A549 (cell line): ENCODE measurements around the gene CYP4F3. TPM values are rescaled to one million over a fixed set of nuclear protein-coding genes. Genes with fewer than 3 reads are reported as not detected.

Experiments used
- ATAC-seq, 2 experiments: fragments of 200-7000 bp in 1 of 2; fragments of >200 bp in 1 of 2; cut with Nextera tagmentation in 1 of 2; cut with Tn5 transposase in 1 of 2; 3 replicates each; pipeline versions ENCODE4 v1.8.0 to v1.9.1; 2018 to 2020; ENCODE audit warnings: mild to moderate bottlenecking in 1 of 2, moderate library complexity in 1 of 2
- CTCF ChIA-PET: fragments of 300-600 bp; sonication (Branson Sonifier 250); formaldehyde crosslinking; extraction: SDS; loops from one replicate; lab custom pipeline; 2021; ENCODE audit warnings: antibody characterized with exemption, inconsistent platforms; lab: Yijun Ruan, JAX
- POLR2A ChIA-PET: fragments of 350-600 bp; formaldehyde crosslinking; extraction: SDS; loops from one replicate; lab custom pipeline; 2021; ENCODE audit warnings: antibody characterized with exemption, inconsistent platforms; lab: Yijun Ruan, JAX
- DNase-seq, 2 experiments: peaks; one replicate each; pipeline versions ENCODE4 v3.0.0 to v3.0.0-alpha.2; 2011 to 2016; ENCODE audit warnings: low read depth in 1 of 2, low spot score in 1 of 2
- FAIRE-seq: peaks from 2 replicates; lab custom pipeline; 2011; peaks lifted over from hg19 to GRCh38; lab: Jason Lieb, UNC
- H3K27ac ChIP-seq, 2 experiments: fragments of >200 bp; sonication (Bioruptor Twin); formaldehyde crosslinking; 3 replicates each; pipeline ENCODE4 v1.5.1; 2016 to 2017
- H3K4me1 ChIP-seq: fragments of >200 bp; sonication (Bioruptor Twin); formaldehyde crosslinking; 3 replicates; pipeline ENCODE4 v1.6.1; 2016
- H3K4me2 ChIP-seq: fragments of >200 bp; sonication (Bioruptor Twin); formaldehyde crosslinking; 3 replicates; pipeline ENCODE4 v1.6.1; 2016
- H3K4me3 ChIP-seq: fragments of >200 bp; sonication (Bioruptor Twin); formaldehyde crosslinking; 3 replicates; pipeline ENCODE4 v1.5.1; 2016
- H3K9me3 ChIP-seq: fragments of >200 bp; sonication (Bioruptor Twin); formaldehyde crosslinking; 3 replicates; pipeline ENCODE4 v1.6.1; 2016
- BHLHE40 ChIP-seq: IDR thresholded peaks from 2 replicates; pipeline ENCODE4 v1.6.1; 2012; ENCODE audit warnings: low read depth, low read length, inconsistent platforms
- EHMT2 ChIP-seq: fragments of 200-600 bp; sonication (generic); IDR thresholded peaks from 2 replicates; pipeline ENCODE4 v1.6.1; 2016; ENCODE audit warnings: antibody characterized with exemption, low read depth, mild to moderate bottlenecking, moderate library complexity
- HDAC2 ChIP-seq: fragments of 200-600 bp; sonication (generic); IDR thresholded peaks from 2 replicates; pipeline ENCODE4 v1.6.1; 2016
- HEYL ChIP-seq: fragments of 250-450 bp; sonication (Bioruptor Pico); IDR thresholded peaks from 2 replicates; pipeline ENCODE4 v1.8.0; 2021; ENCODE audit warnings: mild to moderate bottlenecking, moderate library complexity
- HOXB5 ChIP-seq: fragments of 250-450 bp; sonication (Bioruptor Pico); IDR thresholded peaks from 2 replicates; pipeline ENCODE4 v1.5.0; 2020; ENCODE audit warnings: mild to moderate bottlenecking, moderate library complexity
- JUNB ChIP-seq: fragments of >200 bp; sonication (Bioruptor Twin); formaldehyde crosslinking; IDR thresholded peaks from 2 replicates; pipeline ENCODE4 v1.6.1; 2016
- NR3C1 ChIP-seq: fragments of >200 bp; sonication (Bioruptor Twin); formaldehyde crosslinking; IDR thresholded peaks from 3 replicates; pipeline ENCODE4 v1.6.1; 2017
- POLR2AphosphoS2 ChIP-seq: conservative IDR thresholded peaks from 2 replicates; pipeline ENCODE4 v1.6.1; 2012; ENCODE audit warnings: low read length, improper control_type of control experiment, inconsistent platforms
- SMC3 ChIP-seq: fragments of >200 bp; sonication (Bioruptor Twin); formaldehyde crosslinking; IDR thresholded peaks from 3 replicates; pipeline ENCODE4 v1.6.1; 2018; ENCODE audit warnings: inconsistent platforms
- TP53 ChIP-seq: fragments of 250-450 bp; sonication (Bioruptor Pico); IDR thresholded peaks from 2 replicates; pipeline ENCODE4 v1.5.0; 2021; ENCODE audit warnings: mild to moderate bottlenecking, moderate library complexity
- USF2 ChIP-seq: fragments of 450-650 bp; IDR thresholded peaks from 2 replicates; pipeline ENCODE4 v1.6.1; 2014; ENCODE audit warnings: antibody characterized with exemption
- ZSCAN20 ChIP-seq: fragments of 250-450 bp; sonication (Bioruptor Pico); IDR thresholded peaks from 2 replicates; pipeline ENCODE4 v1.8.0; 2022; ENCODE audit warnings: mild to moderate bottlenecking, moderate library complexity
- WGBS: methylation state at CpG from one replicate; pipeline ENCODE4 v1.1.6; 2017; ENCODE audit errors: missing lambda C conversion rate; 5-methylcytosine and 5-hydroxymethylcytosine counted together
- polyA plus RNA-seq, 4 experiments: library from polyadenylated mRNA; depleted of rRNA in 3 of 4; stranded (reverse); fragments of >200 nt; fragmentation: RNase III in 1 of 4; extraction: RNeasy Plus Mini Kit Qiagen cat#74134 plus additional on column Dnase treatment in 1 of 4; gene quantifications; 2 replicates in 3 of 4; 3 replicates in 1 of 4; pipeline ENCODE4 v1.2.3, GENCODE V29; 2011 to 2017
- TF ChIP-seq, protein P1 (sequence below): fragments of 200-600 bp; sonication (generic); IDR thresholded peaks from 2 replicates; pipeline ENCODE4 v1.6.1; 2016; ENCODE audit warnings: antibody characterized with exemption, mild to moderate bottlenecking, moderate library complexity
- TF ChIP-seq, protein P2 (sequence below): IDR thresholded peaks from 2 replicates; pipeline ENCODE4 v1.6.1; 2012

Gene CYP4F3
- polyA plus RNA-seq, 2 of the 4 experiments (the other 2 are of a cell fraction), result 8.9 to 33.2 TPM

GRCh38 chr19:15683411-15683810 is 42.7 kb downstream of the CYP4F3 start:
- H3K4me3 ChIP-seq, result no peak overlapping the region
- FAIRE-seq (no peak), ATAC-seq (no peak), DNase-seq (no peak)
- TF ChIP-seq HOXB5 (CRISPR knock-in tag), result no peak
- no peak for TF ChIP-seq ZSCAN20
- no peak for TF ChIP-seq EHMT2
- TF ChIP-seq, protein P1, sequence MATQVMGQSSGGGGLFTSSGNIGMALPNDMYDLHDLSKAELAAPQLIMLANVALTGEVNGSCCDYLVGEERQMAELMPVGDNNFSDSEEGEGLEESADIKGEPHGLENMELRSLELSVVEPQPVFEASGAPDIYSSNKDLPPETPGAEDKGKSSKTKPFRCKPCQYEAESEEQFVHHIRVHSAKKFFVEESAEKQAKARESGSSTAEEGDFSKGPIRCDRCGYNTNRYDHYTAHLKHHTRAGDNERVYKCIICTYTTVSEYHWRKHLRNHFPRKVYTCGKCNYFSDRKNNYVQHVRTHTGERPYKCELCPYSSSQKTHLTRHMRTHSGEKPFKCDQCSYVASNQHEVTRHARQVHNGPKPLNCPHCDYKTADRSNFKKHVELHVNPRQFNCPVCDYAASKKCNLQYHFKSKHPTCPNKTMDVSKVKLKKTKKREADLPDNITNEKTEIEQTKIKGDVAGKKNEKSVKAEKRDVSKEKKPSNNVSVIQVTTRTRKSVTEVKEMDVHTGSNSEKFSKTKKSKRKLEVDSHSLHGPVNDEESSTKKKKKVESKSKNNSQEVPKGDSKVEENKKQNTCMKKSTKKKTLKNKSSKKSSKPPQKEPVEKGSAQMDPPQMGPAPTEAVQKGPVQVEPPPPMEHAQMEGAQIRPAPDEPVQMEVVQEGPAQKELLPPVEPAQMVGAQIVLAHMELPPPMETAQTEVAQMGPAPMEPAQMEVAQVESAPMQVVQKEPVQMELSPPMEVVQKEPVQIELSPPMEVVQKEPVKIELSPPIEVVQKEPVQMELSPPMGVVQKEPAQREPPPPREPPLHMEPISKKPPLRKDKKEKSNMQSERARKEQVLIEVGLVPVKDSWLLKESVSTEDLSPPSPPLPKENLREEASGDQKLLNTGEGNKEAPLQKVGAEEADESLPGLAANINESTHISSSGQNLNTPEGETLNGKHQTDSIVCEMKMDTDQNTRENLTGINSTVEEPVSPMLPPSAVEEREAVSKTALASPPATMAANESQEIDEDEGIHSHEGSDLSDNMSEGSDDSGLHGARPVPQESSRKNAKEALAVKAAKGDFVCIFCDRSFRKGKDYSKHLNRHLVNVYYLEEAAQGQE, result no peak
- TF ChIP-seq JUNB, result no peak
- no peak for TF ChIP-seq HDAC2
- no peak for TF ChIP-seq SMC3
- ChIA-PET POLR2A (no interaction called here), CTCF (no interaction called here)
- no peaks in the 10 kb centered on the region for H3K4me1 ChIP-seq
- 96% methylated on average over 10 of the region's 10 CpGs for WGBS
- H3K4me2 ChIP-seq, result no peak overlapping the region
- no peak overlapping the region for H3K27ac ChIP-seq
- peaks cover 5% of the 10 kb centered on the region; the same call in 1 of the 3 replicates for H3K9me3 ChIP-seq

GRCh38 chr19:15684828-15685227 is 44.1 kb downstream of the CYP4F3 start:
- Histone ChIP-seq H3K4me2 (no peak overlapping the region), H3K27ac (no peak overlapping the region), H3K4me1 (no peaks in the 10 kb centered on the region), H3K9me3 (peaks cover 7% of the 10 kb centered on the region; the same call in 1 of the 3 replicates), H3K4me3 (no peak overlapping the region)
- ChIA-PET CTCF (no interaction called here), POLR2A (no interaction called here)
- 66% methylated on average over 7 of the region's 9 CpGs for WGBS
- TF ChIP-seq, protein P1, result peak; percentile 80
- no peak for TF ChIP-seq NR3C1
- ATAC-seq, result no peak
- no peak for FAIRE-seq
- DNase-seq, result no peak

- no peak for DNase-seq
- 94% methylated on average over 13 of the region's 19 CpGs for WGBS
- peaks cover 4% of the 10 kb centered on the region; the same call in 2 of the 3 replicates for H3K9me3 ChIP-seq
- POLR2A ChIA-PET, result no interaction called here
- CTCF ChIA-PET, result no interaction called here
- no peak overlapping the region for H3K4me2 ChIP-seq
- FAIRE-seq, result no peak
- no peak overlapping the region for H3K4me3 ChIP-seq
- TF ChIP-seq, protein P2, sequence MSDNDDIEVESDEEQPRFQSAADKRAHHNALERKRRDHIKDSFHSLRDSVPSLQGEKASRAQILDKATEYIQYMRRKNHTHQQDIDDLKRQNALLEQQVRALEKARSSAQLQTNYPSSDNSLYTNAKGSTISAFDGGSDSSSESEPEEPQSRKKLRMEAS, result no peak
- TF ChIP-seq TP53 (no peak), BHLHE40 (no peak), HEYL (CRISPR knock-in tag) (no peak), POLR2AphosphoS2 (no peak), USF2 (no peak), ZSCAN20 (no peak)
- H3K4me1 ChIP-seq, result no peaks in the 10 kb centered on the region
- no peak overlapping the region for H3K27ac ChIP-seq
- no peak for ATAC-seq
These were observed 56.0 kb downstream of the CYP4F3 start for GRCh38 chr19:15696654-15697194.
